Keratinocyte (primary cell): ENCODE results near the gene SDK1.

Source experiments
- CTCF ChIP-seq, 3 experiments: IDR thresholded peaks in 1 of 3; conservative IDR thresholded peaks in 1 of 3; optimal IDR thresholded peaks in 1 of 3; 2 replicates in 2 of 3; 3 replicates in 1 of 3; pipeline versions ENCODE3 to v1.5.1; 2011; ENCODE audit warnings: low read length in 3 of 3, mild to moderate bottlenecking in 3 of 3, moderate library complexity in 2 of 3, control low read depth in 1 of 3, inconsistent platforms in 1 of 3; ENCODE audit not compliant: insufficient read depth in 2 of 3; ENCODE audit errors: extremely low read depth in 1 of 3
- EZH2 ChIP-seq: IDR thresholded peaks from one replicate; pipeline ENCODE4 v1.6.1; 2012; ENCODE audit warnings: inconsistent platforms, mild to moderate bottlenecking, low read length, moderate library complexity

GRCh38 chr7:4123346-4123745, 822.3 kb downstream of the SDK1 start:
- no peak for TF ChIP-seq CTCF (optimal IDR thresholded peaks at IDR 0.05 in 1 of 3, IDR thresholded peaks at IDR 0.05 in 1 of 3, conservative IDR thresholded peaks at IDR 0.05 in 1 of 3; ENCODE audit: extremely low read depth in 1 of 3, insufficient read depth in 2 of 3, low read length in 3 of 3)
- TF ChIP-seq EZH2: no peak
